Loucy (cell line): Measurements from ENCODE around the gene NEK7.

Source experiments
- CTCF ChIP-seq: fragments of 200-600 bp; sonication (generic); conservative IDR thresholded peaks from 2 replicates; pipeline ENCODE4 v1.5.1; 2014; ENCODE audit warnings: mild to moderate bottlenecking, antibody characterized with exemption, low read length
- EZH2phosphoT487 ChIP-seq: fragments of 200-600 bp; IDR thresholded peaks from 2 replicates; pipeline ENCODE4 v1.6.1; 2018; ENCODE audit warnings: antibody characterized with exemption, mild to moderate bottlenecking, moderate library complexity, borderline replicate concordance

GRCh38 chr1:198166900-198167299, 10.1 kb downstream of the NEK7 start:
- TF ChIP-seq CTCF = no peak
- TF ChIP-seq EZH2phosphoT487 = no peak
